SK-N-SH treated with all-trans-retinoic acid at 6 μM for 48 hours (cell line): Measurements from ENCODE around the gene HPS1.

Experiments
- CREB5 ChIP-seq: fragments of 250-450 bp; sonication (Bioruptor Pico); IDR thresholded peaks from 2 replicates; pipeline ENCODE4 v1.5.1; 2020; ENCODE audit warnings: low read depth, mild to moderate bottlenecking, moderate library complexity
- TCF4 ChIP-seq: fragments of 250-450 bp; sonication (Bioruptor Pico); IDR thresholded peaks from 2 replicates; pipeline ENCODE4 v1.8.0; 2021; ENCODE audit warnings: mild to moderate bottlenecking, moderate library complexity, borderline replicate concordance
- ZFP3 ChIP-seq: fragments of 250-450 bp; sonication (Bioruptor Pico); IDR thresholded peaks from 2 replicates; pipeline ENCODE4 v1.5.0; 2020; ENCODE audit warnings: mild to moderate bottlenecking, moderate library complexity
- ZNF70 ChIP-seq: fragments of 450-650 bp; formaldehyde crosslinking; IDR thresholded peaks from 2 replicates; pipeline ENCODE4 v1.5.0; 2020; ENCODE audit warnings: mild to moderate bottlenecking, moderate library complexity

GRCh38 chr10:98450618-98451017, 3.9 kb upstream of the HPS1 start:
- TF ChIP-seq ZFP3 (CRISPR knock-in tag): no peak
- TF ChIP-seq TCF4 (CRISPR knock-in tag): no peak
- no peak for TF ChIP-seq CREB5
- no peak for TF ChIP-seq ZNF70 (CRISPR knock-in tag)
